Sigmoid colon (tissue), 7 donors: ENCODE results near the gene ZFP36. TPM values are rescaled to one million over a fixed set of nuclear protein-coding genes. Genes with fewer than 3 reads are reported as not detected.
A peak's percentile ranks its signal among the peaks of the same experiment; 100 is the strongest.

Experiments
- DNase-seq: peaks from one replicate; pipeline ENCODE4 v3.0.0-alpha.2; 2019
- H3K27ac ChIP-seq, 4 donors: fragments of 200-600 bp; sonication (generic); one replicate each; pipeline ENCODE4 v1.5.1; 2016 to 2019; ENCODE audit warnings: mild to moderate bottlenecking in 1 of 4
- H3K27me3 ChIP-seq, 3 donors: fragments of 200-600 bp; sonication (generic); one replicate each; pipeline ENCODE4 v1.5.1; 2019; ENCODE audit warnings: mild to moderate bottlenecking in 1 of 3
- H3K36me3 ChIP-seq, 4 donors: fragments of 200-600 bp; sonication (generic); one replicate each; pipeline ENCODE4 v1.5.1; 2016 to 2019
- H3K4me1 ChIP-seq, 4 donors: fragments of 200-600 bp; sonication (generic); one replicate each; pipeline ENCODE4 v1.5.1; 2017 to 2019
- H3K4me3 ChIP-seq, 4 donors: fragments of 200-600 bp; sonication (generic); one replicate each; pipeline ENCODE4 v1.5.1; 2017 to 2019; ENCODE audit warnings: mild to moderate bottlenecking in 2 of 4, moderate library complexity in 1 of 4
- H3K9me3 ChIP-seq, 4 donors: fragments of 200-600 bp in 3 of 4; sonication (generic) in 3 of 4; one replicate each; pipeline versions ENCODE4 v1.5.1 to v1.6.1; 2013 to 2019
- CTCF ChIP-seq, 4 experiments: fragments of 450-650 bp in 3 of 4; fragments of 200-600 bp in 1 of 4; IDR thresholded peaks; one replicate each; pipeline ENCODE4 v1.5.1; 2016 to 2019; ENCODE audit warnings: antibody characterized with exemption in 4 of 4, mild to moderate bottlenecking in 3 of 4, moderate library complexity in 2 of 4
- EP300 ChIP-seq, 4 donors: sonication (generic); formaldehyde crosslinking; IDR thresholded peaks; one replicate each; pipeline ENCODE4 v1.6.1; 2017; ENCODE audit warnings: antibody characterized with exemption in 4 of 4
- POLR2A ChIP-seq, 2 donors: fragments of 450-650 bp; IDR thresholded peaks; one replicate each; pipeline ENCODE4 v1.6.1; 2016; ENCODE audit warnings: antibody characterized with exemption in 2 of 2, mild to moderate bottlenecking in 2 of 2, moderate library complexity in 2 of 2
- POLR2AphosphoS5 ChIP-seq, 4 donors: sonication (generic); formaldehyde crosslinking; IDR thresholded peaks; one replicate each; pipeline ENCODE4 v1.6.1; 2017; ENCODE audit warnings: antibody characterized with exemption in 4 of 4
- WGBS, 2 donors: extraction: QIAGEN DNeasy Blood & Tissue Kit; methylation state at CpG; one replicate each; pipeline ENCODE4 v1.1.7; 2013; 5-methylcytosine and 5-hydroxymethylcytosine counted together
- intact Hi-C: fragments of 100-400 bp; cut with DNase I; formaldehyde crosslinking; loops from one replicate; pipeline ENCODE4 v1.15.1; 2023
- polyA plus RNA-seq, 3 donors: library from polyadenylated mRNA; stranded (reverse); fragments of 200-250 nt; gene quantifications; one replicate each; pipeline ENCODE4 v1.2.3, GENCODE V29; 2013
- total RNA-seq, 4 donors: library from RNA; depleted of rRNA; stranded (reverse); fragments of >200 nt; gene quantifications; one replicate each; pipeline ENCODE4 v1.1.0, GENCODE V29; 2016
- donor health status: healthy with polysubstance abuse.
- donor health status: Bipolar disorder and iron deficiency.
- donor health status: healthy.

The ZFP36 gene, protein sequence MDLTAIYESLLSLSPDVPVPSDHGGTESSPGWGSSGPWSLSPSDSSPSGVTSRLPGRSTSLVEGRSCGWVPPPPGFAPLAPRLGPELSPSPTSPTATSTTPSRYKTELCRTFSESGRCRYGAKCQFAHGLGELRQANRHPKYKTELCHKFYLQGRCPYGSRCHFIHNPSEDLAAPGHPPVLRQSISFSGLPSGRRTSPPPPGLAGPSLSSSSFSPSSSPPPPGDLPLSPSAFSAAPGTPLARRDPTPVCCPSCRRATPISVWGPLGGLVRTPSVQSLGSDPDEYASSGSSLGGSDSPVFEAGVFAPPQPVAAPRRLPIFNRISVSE
- total RNA-seq (100 to 1,000 TPM in 3 of 4 donors, 10 to 100 TPM in 1; 78.1 to 320 (median 190) TPM), polyA plus RNA-seq (100 to 1,000 TPM; 112 to 298 (median 228) TPM)

- Histone ChIP-seq H3K4me1 (peaks cover 0 to 59% (median 49%) of the 10 kb centered on the region in 4 donors), H3K4me3 (peak within 1 kb of the TSS; percentile 76 to 99 (median 90)), H3K9me3 (no peaks in the 10 kb centered on the region), H3K27me3 (no peaks in the 10 kb centered on the region), H3K36me3 (peaks cover 12 to 22% (median 17%) of the 10 kb centered on the region in 4 donors), H3K27ac (peak within 1 kb of the TSS; percentile 100)
- DNase-seq = peak; percentile 98
- intact Hi-C loops = loop anchor here (10.0 kb wide), 2 partner anchors 752 to 1308 kb away; partner anchors contain the start of genes COQ8B and ITPKC
- WGBS, 2 donors = 0 to 1% methylated on average over 56 of the region's 56 CpGs
- peak; percentile 100 for TF ChIP-seq POLR2AphosphoS5 (IDR thresholded peaks at IDR 0.05)
- TF ChIP-seq EP300 (IDR thresholded peaks at IDR 0.05) = peak in 1 of 4 donors; percentile 27
- no peak for TF ChIP-seq CTCF (IDR thresholded peaks at IDR 0.05)
- TF ChIP-seq POLR2A (IDR thresholded peaks at IDR 0.05) = peak; percentile 99 to 100
Observed at GRCh38 chr19:39406656-39407409, at the start of gene ZFP36. TSS of gene ZFP36 (plus strand) at chr19:39406847. CDS start at chr19:39406905, 58 bp downstream.

- Histone ChIP-seq H3K9me3 (no peaks in the 10 kb centered on the region), H3K27ac (no peak overlapping the region), H3K36me3 (peaks cover 23 to 98% (median 55%) of the 10 kb centered on the region in 4 donors), H3K27me3 (no peaks in the 10 kb centered on the region), H3K4me3 (no peak overlapping the region), H3K4me1 (peaks cover 0 to 21% (median 5%) of the 10 kb centered on the region in 4 donors)
- intact Hi-C loops = no loop called here
- no peak for TF ChIP-seq POLR2AphosphoS5 (IDR thresholded peaks at IDR 0.05)
- no peak for TF ChIP-seq CTCF (IDR thresholded peaks at IDR 0.05)
- TF ChIP-seq POLR2A (IDR thresholded peaks at IDR 0.05) = no peak
- 92 to 93% methylated on average over 3 of the region's 3 CpGs for WGBS, 2 donors
- DNase-seq = no peak
Observed at GRCh38 chr19:39359026-39359425, 47.6 kb upstream of the ZFP36 start.

DNA sequence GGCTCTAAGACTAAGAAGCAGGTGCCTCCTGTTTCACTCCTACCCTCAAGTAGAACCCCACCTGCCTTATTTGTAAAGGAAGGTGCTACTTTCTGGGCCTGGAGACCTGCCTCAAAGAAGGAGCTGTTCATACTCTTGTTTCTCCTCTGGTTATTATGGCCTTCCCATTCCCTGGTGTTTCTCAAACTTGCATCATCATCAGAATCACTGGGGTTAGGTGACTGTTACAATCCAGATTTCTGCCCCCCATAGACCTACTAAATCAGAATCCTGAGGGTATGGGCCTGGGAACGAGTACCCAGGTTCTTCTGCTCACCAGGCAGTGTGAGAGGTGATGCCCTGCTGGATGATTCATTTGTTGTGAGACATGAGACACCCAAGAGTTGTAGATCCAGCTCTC lies 46.0 kb upstream of the ZFP36 start:
- H3K36me3 ChIP-seq = peaks cover 23 to 94% (median 47%) of the 10 kb centered on the region in 4 donors
- TF ChIP-seq POLR2AphosphoS5 (IDR thresholded peaks at IDR 0.05) = no peak
- no peak for TF ChIP-seq POLR2A (IDR thresholded peaks at IDR 0.05)
- TF ChIP-seq CTCF (IDR thresholded peaks at IDR 0.05) = no peak
- TF ChIP-seq EP300 (IDR thresholded peaks at IDR 0.05) = no peak
- H3K4me3 ChIP-seq = no peak overlapping the region
- 96 to 98% methylated on average over 1 of the region's 1 CpG for WGBS, 2 donors
- peaks cover 0 to 21% (median 5%) of the 10 kb centered on the region in 4 donors for H3K4me1 ChIP-seq
- H3K27ac ChIP-seq = no peak overlapping the region
- no peak for DNase-seq
- H3K27me3 ChIP-seq = no peaks in the 10 kb centered on the region
- intact Hi-C loops = no loop called here
- H3K9me3 ChIP-seq = no peaks in the 10 kb centered on the region

DNA sequence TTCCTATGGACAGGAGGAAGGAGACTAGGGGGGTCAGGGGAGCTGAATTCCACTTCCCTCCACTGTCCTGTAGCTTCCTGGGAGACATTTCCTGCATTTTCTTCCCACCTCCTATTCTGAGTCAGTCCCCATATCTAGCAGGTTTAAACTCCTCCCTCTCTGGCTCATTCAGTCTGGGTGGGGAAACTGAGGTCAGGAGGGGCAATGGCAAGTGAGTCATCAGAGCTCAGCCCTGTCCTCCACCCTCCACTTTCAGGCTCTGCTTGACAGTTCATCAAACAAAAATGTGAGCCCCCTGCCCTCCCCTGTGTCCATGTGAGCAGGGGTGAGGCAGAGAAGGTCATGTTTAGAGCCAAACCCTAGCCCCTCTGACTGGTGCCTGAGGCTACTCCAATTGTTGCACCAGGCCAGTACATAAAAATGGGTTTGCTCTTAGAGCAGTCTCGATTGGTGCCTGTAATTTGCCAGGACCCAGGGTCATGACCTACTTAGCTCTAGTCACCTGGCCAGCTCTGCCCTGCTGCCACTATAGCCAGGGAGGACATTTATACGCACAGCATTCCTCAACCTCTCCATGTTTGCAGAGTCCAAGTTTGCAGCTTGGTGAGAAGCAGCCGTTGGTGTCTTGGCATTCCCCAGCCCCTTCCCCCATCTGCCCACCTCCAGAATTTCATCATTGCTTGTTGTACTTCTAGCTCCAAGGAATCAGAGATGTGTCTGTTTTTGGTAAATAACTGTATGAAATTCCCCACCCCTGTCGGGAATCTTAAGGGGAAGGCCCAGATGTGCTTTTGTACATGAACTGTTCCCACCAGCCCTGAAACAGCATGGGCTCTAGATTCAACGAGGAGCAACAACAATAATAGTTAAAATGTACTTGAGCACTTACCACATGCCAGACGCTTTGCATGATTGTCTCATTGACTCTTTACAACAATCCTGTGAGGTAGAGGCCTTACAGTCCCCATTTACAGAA lies 43.7 kb upstream of the ZFP36 start:
- Histone ChIP-seq H3K4me1 (peaks cover 0 to 21% (median 5%) of the 10 kb centered on the region in 4 donors), H3K36me3 (peaks cover 3 to 91% (median 27%) of the 10 kb centered on the region in 4 donors), H3K27ac (peak overlapping the region; percentile 54 to 77 (median 62)), H3K9me3 (no peaks in the 10 kb centered on the region), H3K27me3 (no peaks in the 10 kb centered on the region), H3K4me3 (no peak overlapping the region)
- DNase-seq = no peak
- 68 to 75% methylated on average over 6 of the region's 6 CpGs for WGBS, 2 donors
- TF ChIP-seq CTCF (IDR thresholded peaks at IDR 0.05) (no peak), EP300 (IDR thresholded peaks at IDR 0.05) (no peak), POLR2A (IDR thresholded peaks at IDR 0.05) (no peak)
- intact Hi-C loops = no loop called here
